PC-3 (cell line): ENCODE results near the gene IRX6. TPM values are rescaled to one million over a fixed set of nuclear protein-coding genes. Genes with fewer than 3 reads are reported as not detected.

Experiments used
- ATAC-seq: fragments of 200-7000 bp; cut with Tn5 transposase; 2 replicates; pipeline ENCODE4 v1.9.1; 2020; ENCODE audit warnings: mild to moderate bottlenecking, moderate library complexity
- BruUV-seq: library from RNA; stranded (reverse); fragments of 400-500 nt; replicated peaks from 2 replicates; lab custom pipeline; 2021; lab: Mats Ljungman, UMichigan
- CTCF ChIA-PET: fragments of 300-600 bp; sonication (Branson Sonifier 250); formaldehyde crosslinking; loops from one replicate; lab custom pipeline; 2022; ENCODE audit warnings: antibody characterized with exemption; lab: Charles Lee
- POLR2A ChIA-PET: fragments of 300-600 bp; sonication (Branson Sonifier 250); formaldehyde crosslinking; loops from one replicate; lab custom pipeline; 2022; ENCODE audit warnings: antibody characterized with exemption; ENCODE audit not compliant: unreplicated experiment; lab: Charles Lee
- DNase-seq: peaks from one replicate; pipeline ENCODE4 v3.0.0-alpha.2; 2015
- H2AFZ ChIP-seq: fragments of 300-600 bp; sonication (generic); 2 replicates; pipeline ENCODE4 v1.6.0; 2016; ENCODE audit warnings: antibody characterized with exemption, low read length
- H3F3A ChIP-seq: fragments of 300-600 bp; sonication (generic); one replicate; pipeline ENCODE4 v1.6.0; 2017; ENCODE audit warnings: antibody characterized with exemption, low read length, control low read depth, mild to moderate bottlenecking; ENCODE audit not compliant: unreplicated experiment
- H3K27ac ChIP-seq: fragments of 300-600 bp; sonication (generic); 2 replicates; pipeline ENCODE4 v1.5.1; 2016; ENCODE audit warnings: mild to moderate bottlenecking, low read length
- H3K27me3 ChIP-seq: fragments of 300-600 bp; sonication (generic); 2 replicates; pipeline ENCODE4 v1.6.1; 2016; ENCODE audit warnings: low read length, mixed read lengths
- H3K36me3 ChIP-seq: fragments of 300-600 bp; sonication (generic); 2 replicates; pipeline ENCODE4 v1.6.1; 2016; ENCODE audit warnings: low read depth, mixed run types, low read length, mixed read lengths
- H3K4me1 ChIP-seq: fragments of 300-600 bp; sonication (generic); 2 replicates; pipeline ENCODE4 v1.5.1; 2016; ENCODE audit warnings: low read length; ENCODE audit not compliant: insufficient read depth
- H3K4me2 ChIP-seq: fragments of 300-600 bp; sonication (generic); 2 replicates; pipeline ENCODE4 v1.6.0; 2016; ENCODE audit warnings: low read length
- H3K4me3 ChIP-seq: fragments of 300-600 bp; sonication (generic); 2 replicates; pipeline ENCODE4 v1.5.1; 2016; ENCODE audit warnings: mild to moderate bottlenecking, low read length, mixed read lengths
- H3K79me2 ChIP-seq: fragments of 300-600 bp; sonication (generic); 2 replicates; pipeline ENCODE4 v1.6.1; 2017; ENCODE audit warnings: low read length, mixed read lengths
- H3K9ac ChIP-seq: fragments of 300-600 bp; sonication (generic); 2 replicates; pipeline ENCODE4 v1.6.0; 2016; ENCODE audit warnings: mild to moderate bottlenecking, low read length
- H3K9me2 ChIP-seq: fragments of 300-600 bp; sonication (generic); replicated peaks from 2 replicates; pipeline ENCODE4 v1.6.1; 2016; ENCODE audit warnings: mixed run types, low read length, mixed read lengths
- H3K9me3 ChIP-seq: fragments of 300-600 bp; sonication (generic); 2 replicates; pipeline ENCODE4 v1.6.1; 2016; ENCODE audit warnings: low read length, mixed read lengths
- H4K20me1 ChIP-seq: fragments of 300-600 bp; sonication (generic); 2 replicates; pipeline ENCODE4 v1.6.1; 2016; ENCODE audit warnings: low read length, mixed read lengths
- CTCF ChIP-seq: fragments of 300-600 bp; sonication (generic); conservative IDR thresholded peaks from 2 replicates; pipeline ENCODE4 v1.5.1; 2017; ENCODE audit warnings: antibody characterized with exemption, low read depth, mild to moderate bottlenecking, low read length
- EZH2 ChIP-seq: fragments of 300-600 bp; sonication (generic); IDR thresholded peaks from one replicate; pipeline ENCODE4 v1.6.1; 2017; ENCODE audit warnings: antibody characterized with exemption, mild to moderate bottlenecking, low read length; ENCODE audit not compliant: unreplicated experiment
- EZH2phosphoT487 ChIP-seq: fragments of 300-600 bp; sonication (generic); IDR thresholded peaks from 2 replicates; pipeline ENCODE4 v1.6.1; 2018; ENCODE audit warnings: mild to moderate bottlenecking, antibody characterized with exemption, low read length, borderline replicate concordance
- intact Hi-C: fragments of 100-400 bp; cut with micrococcal nuclease; formaldehyde crosslinking; loops from 2 replicates; pipeline ENCODE4 v1.9.0; 2023
- total RNA-seq: library from RNA; depleted of rRNA; stranded (reverse); fragments of >200 nt; gene quantifications from 2 replicates; pipeline ENCODE4 v1.2.3, GENCODE V29; 2014

Gene IRX6
- total RNA-seq, 1 experiment from 2014 or later = not detected

GRCh38 chr16:55369151-55369550, 45.1 kb downstream of the IRX6 start:
- Histone ChIP-seq H3K36me3 (no peaks in the 10 kb centered on the region), H3K4me1 (no peaks in the 10 kb centered on the region), H3K79me2 (no peaks in the 10 kb centered on the region), H3K27me3 (peaks cover 55% of the 10 kb centered on the region), H3K27ac (no peak overlapping the region), H4K20me1 (no peaks in the 10 kb centered on the region), H2AFZ (no peak overlapping the region), H3K4me3 (no peak overlapping the region), H3K4me2 (no peak overlapping the region), H3K9ac (no peak overlapping the region), H3F3A (no peaks in the 10 kb centered on the region), H3K9me3 (no peaks in the 10 kb centered on the region), H3K9me2 (no peaks in the 10 kb centered on the region)
- no peak for TF ChIP-seq EZH2
- TF ChIP-seq EZH2phosphoT487 = no peak
- TF ChIP-seq CTCF = no peak
- ATAC-seq (no peak), DNase-seq (no peak)
- intact Hi-C loops = no loop called here
- POLR2A ChIA-PET = no interaction called here
- BruUV-seq = no TSS peak
- CTCF ChIA-PET = no interaction called here

GRCh38 chr16:55370762-55371482, 46.9 kb downstream of the IRX6 start:
- no peaks in the 10 kb centered on the region for H3K9me2 ChIP-seq
- CTCF ChIA-PET = no interaction called here
- intact Hi-C loops = no loop called here

More at GRCh38 chr16:55370762-55371482, 46.9 kb downstream of the IRX6 start:
- POLR2A ChIA-PET = no interaction called here
- H3K4me2 ChIP-seq = no peak overlapping the region
- no peaks in the 10 kb centered on the region for H3K79me2 ChIP-seq
- no peak overlapping the region for H3K9ac ChIP-seq
- no peaks in the 10 kb centered on the region for H3K4me1 ChIP-seq
- no peaks in the 10 kb centered on the region for H4K20me1 ChIP-seq
- TF ChIP-seq EZH2phosphoT487 = no peak
- TF ChIP-seq EZH2 = peak; percentile 76
- peak; percentile 37; the same call in 1 of the 2 replicates for TF ChIP-seq CTCF
- no peak overlapping the region for H2AFZ ChIP-seq
- no peak overlapping the region for H3K27ac ChIP-seq
- ATAC-seq (no peak), DNase-seq (peak; percentile 22)
- H3K4me3 ChIP-seq = no peak overlapping the region
- H3K27me3 ChIP-seq = peaks cover 55% of the 10 kb centered on the region
- H3K9me3 ChIP-seq = no peaks in the 10 kb centered on the region
- no peaks in the 10 kb centered on the region for H3F3A ChIP-seq
- no peaks in the 10 kb centered on the region for H3K36me3 ChIP-seq
- BruUV-seq = no TSS peak
